Glomerular visceral epithelial cell (primary cell): ENCODE data around the gene ATP6V0E1.
"Not testable (repeated sequence)": the region's sequence is repeated elsewhere in the genome, so short reads cannot be mapped to it uniquely, and the experiment has no call there.

Experiments used
- DNase-seq: peaks from one replicate; pipeline ENCODE4 v3.0.0-alpha.2; 2016; ENCODE audit errors: extremely low spot score

ATP6V0E1 gene

DNA sequence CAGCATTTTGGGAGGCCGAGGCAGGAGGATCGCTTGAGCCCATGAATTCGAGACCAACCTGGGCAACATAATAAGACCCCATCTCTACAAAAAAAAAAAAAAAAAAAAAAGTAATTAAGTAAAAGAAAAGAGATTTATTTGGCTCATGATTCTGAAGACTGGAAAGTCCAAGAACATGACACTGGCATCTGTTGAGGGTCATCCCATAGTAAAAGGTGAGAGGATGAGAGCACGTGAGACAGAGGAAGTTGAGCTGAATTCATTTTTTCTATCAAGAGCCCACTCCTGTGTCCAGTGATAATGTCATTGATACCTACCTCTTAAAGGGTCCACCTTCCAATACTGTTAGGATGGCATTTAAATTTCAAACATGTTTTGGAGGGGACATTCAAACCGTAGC, 92.4 kb downstream of the ATP6V0E1 start:
- no peak for DNase-seq

DNA sequence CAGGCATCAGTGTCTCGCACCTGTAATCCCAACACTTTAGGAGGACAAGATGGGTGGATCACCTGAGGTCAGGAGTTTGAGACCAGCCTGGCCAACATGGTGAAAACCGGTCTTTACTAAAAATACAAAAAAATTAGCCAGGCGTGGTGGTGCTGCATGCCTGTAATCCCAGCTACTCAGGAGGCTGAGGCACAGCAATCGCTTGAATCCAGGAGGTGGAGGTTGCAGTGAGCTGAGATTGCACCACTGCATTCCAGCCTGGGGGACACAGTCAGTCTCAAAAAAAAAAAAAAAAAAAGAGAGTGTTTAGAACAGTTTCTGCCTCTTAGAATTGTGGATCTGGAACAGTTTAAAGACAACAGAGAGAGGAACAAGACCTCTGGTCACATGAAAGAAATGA, 92.9 kb downstream of the ATP6V0E1 start:
- DNase-seq, result not testable (repeated sequence)

DNA sequence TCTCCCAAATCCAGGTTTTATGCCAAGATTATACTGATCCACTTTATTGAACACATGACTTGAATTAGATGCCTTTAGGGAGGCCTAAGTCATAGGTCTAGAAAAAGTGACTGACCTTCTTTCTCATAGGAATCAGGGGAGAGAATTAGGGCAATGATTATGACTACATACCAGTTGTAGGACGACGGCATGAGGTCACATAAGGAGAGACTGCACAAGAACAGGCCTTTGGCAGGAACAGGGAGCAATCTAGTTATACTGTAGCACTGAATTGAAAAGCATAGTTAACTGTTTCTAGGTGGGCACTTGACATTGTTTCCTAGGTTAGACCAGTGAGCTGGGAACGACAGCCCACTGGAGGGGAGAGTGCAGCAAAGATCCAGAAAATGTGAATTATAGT, 95.3 kb downstream of the ATP6V0E1 start:
- no peak for DNase-seq
